MCF 10A (cell line): Measurements from ENCODE around the gene LRP1. TPM values are rescaled to one million over a fixed set of nuclear protein-coding genes. Genes with fewer than 3 reads are reported as not detected.

Experiments
- BruUV-seq: library from RNA; stranded (reverse); fragments of 400-500 nt; replicated peaks from 2 replicates; lab custom pipeline; 2021; lab: Mats Ljungman, UMichigan
- CTCF ChIA-PET: fragments of 300-600 bp; sonication (Branson Sonifier 250); formaldehyde crosslinking; extraction: SDS; loops from one replicate; lab custom pipeline; 2021; ENCODE audit warnings: antibody characterized with exemption, inconsistent platforms; lab: Yijun Ruan, JAX
- POLR2A ChIA-PET: fragments of 300-600, 350-650 bp; sonication (Branson Sonifier 250); formaldehyde crosslinking; extraction: SDS; loops from one replicate; lab custom pipeline; 2020; ENCODE audit warnings: antibody characterized with exemption, inconsistent platforms; lab: Yijun Ruan, JAX
- DNase-seq: peaks from one replicate; pipeline ENCODE4 v3.0.0-alpha.2; 2018; ENCODE audit not compliant: unreplicated experiment
- H3K27ac Mint-ChIP-seq: one replicate; pipeline ENCODE4 v1.8.0; 2022; ENCODE audit warnings: mild to moderate bottlenecking, low read depth, mixed read lengths; ENCODE audit not compliant: unreplicated experiment
- H3K27me3 Mint-ChIP-seq: one replicate; pipeline ENCODE4 v1.8.0; 2022; ENCODE audit warnings: mixed read lengths; ENCODE audit not compliant: insufficient read depth, unreplicated experiment
- H3K36me3 Mint-ChIP-seq: one replicate; pipeline ENCODE4 v1.8.0; 2022; ENCODE audit warnings: mild to moderate bottlenecking, moderate library complexity, mixed read lengths; ENCODE audit not compliant: insufficient read depth, unreplicated experiment
- H3K4me1 Mint-ChIP-seq: one replicate; pipeline ENCODE4 v1.8.0; 2022; ENCODE audit warnings: mixed read lengths; ENCODE audit not compliant: insufficient read depth, unreplicated experiment
- H3K4me3 Mint-ChIP-seq: one replicate; pipeline ENCODE4 v1.8.0; 2022; ENCODE audit warnings: mild to moderate bottlenecking, moderate library complexity, mixed read lengths; ENCODE audit not compliant: unreplicated experiment
- H3K9me3 Mint-ChIP-seq: one replicate; pipeline ENCODE4 v1.8.0; 2022; ENCODE audit warnings: mixed read lengths; ENCODE audit not compliant: unreplicated experiment
- intact Hi-C: fragments of 100-400 bp; cut with micrococcal nuclease; formaldehyde crosslinking; loops from 2 replicates; pipeline ENCODE4 v1.14.1; 2022
- total RNA-seq: library from RNA; stranded (reverse); gene quantifications from 2 replicates; pipeline ENCODE4 v1.2.3, GENCODE V29; 2022
- TF ChIP-seq, protein P1 (sequence below): fragments of 200-600 bp; IDR thresholded peaks from one replicate; pipeline ENCODE4 v1.8.0; 2022; ENCODE audit warnings: antibody characterized with exemption, mild to moderate bottlenecking; ENCODE audit not compliant: unreplicated experiment

LRP1 gene
- total RNA-seq, 1 experiment from 2014 or later = 18.9 TPM

DNA sequence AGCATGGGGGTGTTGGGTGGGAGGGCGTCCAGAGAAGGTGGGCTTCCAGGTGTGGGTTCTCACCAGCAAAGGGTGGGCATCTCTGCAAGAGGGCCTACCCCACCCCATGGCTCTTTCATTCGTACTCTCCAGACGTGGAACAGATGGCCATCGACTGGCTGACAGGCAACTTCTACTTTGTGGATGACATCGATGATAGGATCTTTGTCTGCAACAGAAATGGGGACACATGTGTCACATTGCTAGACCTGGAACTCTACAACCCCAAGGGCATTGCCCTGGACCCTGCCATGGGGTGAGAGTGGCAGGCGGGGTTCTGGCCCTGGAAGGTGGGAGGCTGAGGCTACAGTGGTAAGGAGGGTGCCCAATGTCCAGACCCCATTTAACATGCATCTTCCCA is 25.8 kb downstream of the LRP1 start:
- Mint-ChIP-seq H3K27me3 (no peaks in the 10 kb centered on the region), H3K36me3 (peaks cover 19% of the 10 kb centered on the region), H3K4me1 (peaks cover 42% of the 10 kb centered on the region), H3K9me3 (no peaks in the 10 kb centered on the region), H3K4me3 (no peak overlapping the region), H3K27ac (no peak overlapping the region)
- DNase-seq = no peak
- CTCF ChIA-PET = interaction anchor here (0.6 to 1.7 kb wide), 4 partner anchors 9 to 42 kb away, joined by 3 to 7 read pairs (median 5); no protein-coding TSS in a partner anchor
- no TSS peak for BruUV-seq
- TF ChIP-seq, protein P1, sequence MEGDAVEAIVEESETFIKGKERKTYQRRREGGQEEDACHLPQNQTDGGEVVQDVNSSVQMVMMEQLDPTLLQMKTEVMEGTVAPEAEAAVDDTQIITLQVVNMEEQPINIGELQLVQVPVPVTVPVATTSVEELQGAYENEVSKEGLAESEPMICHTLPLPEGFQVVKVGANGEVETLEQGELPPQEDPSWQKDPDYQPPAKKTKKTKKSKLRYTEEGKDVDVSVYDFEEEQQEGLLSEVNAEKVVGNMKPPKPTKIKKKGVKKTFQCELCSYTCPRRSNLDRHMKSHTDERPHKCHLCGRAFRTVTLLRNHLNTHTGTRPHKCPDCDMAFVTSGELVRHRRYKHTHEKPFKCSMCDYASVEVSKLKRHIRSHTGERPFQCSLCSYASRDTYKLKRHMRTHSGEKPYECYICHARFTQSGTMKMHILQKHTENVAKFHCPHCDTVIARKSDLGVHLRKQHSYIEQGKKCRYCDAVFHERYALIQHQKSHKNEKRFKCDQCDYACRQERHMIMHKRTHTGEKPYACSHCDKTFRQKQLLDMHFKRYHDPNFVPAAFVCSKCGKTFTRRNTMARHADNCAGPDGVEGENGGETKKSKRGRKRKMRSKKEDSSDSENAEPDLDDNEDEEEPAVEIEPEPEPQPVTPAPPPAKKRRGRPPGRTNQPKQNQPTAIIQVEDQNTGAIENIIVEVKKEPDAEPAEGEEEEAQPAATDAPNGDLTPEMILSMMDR = no peak
- POLR2A ChIA-PET = interaction anchor here (0.7 to 3.1 kb wide), 4 partner anchors 13 to 43 kb away, joined by 3 to 21 read pairs (median 10); partner anchors contain the start of gene STAT6
- intact Hi-C loops = no loop called here

DNA sequence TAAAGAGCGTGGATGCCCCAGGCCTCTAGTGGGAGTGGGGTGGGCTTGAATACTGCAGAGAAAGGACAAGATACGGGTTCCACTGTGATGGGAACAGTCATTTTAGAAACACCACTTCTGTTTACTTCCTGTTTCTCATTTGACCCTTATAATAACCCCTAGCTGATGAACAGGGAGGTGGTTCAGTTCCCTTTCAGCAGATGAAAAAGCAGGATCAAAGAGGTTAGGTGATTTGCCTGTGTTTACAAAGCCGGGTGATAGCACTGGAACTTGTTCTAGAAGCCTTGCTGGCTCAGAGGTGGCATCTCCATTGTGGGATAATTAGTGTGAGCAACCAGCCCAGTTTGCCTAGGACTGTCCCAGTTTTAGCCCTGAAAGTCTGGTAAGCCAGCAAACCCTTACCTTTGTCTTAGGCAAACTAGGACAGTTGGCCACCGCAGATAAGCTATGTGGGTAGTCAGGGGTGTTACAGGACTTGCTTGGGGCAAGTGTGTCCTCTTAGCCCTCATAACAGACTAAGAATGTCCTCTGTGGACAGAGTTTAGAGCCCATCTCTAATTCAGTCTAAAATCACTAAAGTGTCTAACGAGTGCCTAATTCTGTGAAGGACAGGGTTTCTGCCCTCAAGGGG is 26.6 kb downstream of the LRP1 start:
- intact Hi-C loops = no loop called here
- peaks cover 13% of the 10 kb centered on the region for H3K36me3 Mint-ChIP-seq
- no peak for DNase-seq
- no peak overlapping the region for H3K4me3 Mint-ChIP-seq
- TF ChIP-seq, protein P1 = no peak
- H3K4me1 Mint-ChIP-seq = peaks cover 34% of the 10 kb centered on the region
- no peaks in the 10 kb centered on the region for H3K9me3 Mint-ChIP-seq
- POLR2A ChIA-PET = interaction anchor here (0.6 to 1.4 kb wide), 2 partner anchors 27 to 44 kb away, joined by 3 read pairs; partner anchors contain the start of genes LRP1 and STAT6
- CTCF ChIA-PET = interaction anchor here (0.7 to 1.7 kb wide), 3 partner anchors 21 to 79 kb away, joined by 3 to 7 read pairs (median 4); no protein-coding TSS in a partner anchor
- no TSS peak for BruUV-seq
- H3K27ac Mint-ChIP-seq = no peak overlapping the region
- H3K27me3 Mint-ChIP-seq = no peaks in the 10 kb centered on the region

DNA sequence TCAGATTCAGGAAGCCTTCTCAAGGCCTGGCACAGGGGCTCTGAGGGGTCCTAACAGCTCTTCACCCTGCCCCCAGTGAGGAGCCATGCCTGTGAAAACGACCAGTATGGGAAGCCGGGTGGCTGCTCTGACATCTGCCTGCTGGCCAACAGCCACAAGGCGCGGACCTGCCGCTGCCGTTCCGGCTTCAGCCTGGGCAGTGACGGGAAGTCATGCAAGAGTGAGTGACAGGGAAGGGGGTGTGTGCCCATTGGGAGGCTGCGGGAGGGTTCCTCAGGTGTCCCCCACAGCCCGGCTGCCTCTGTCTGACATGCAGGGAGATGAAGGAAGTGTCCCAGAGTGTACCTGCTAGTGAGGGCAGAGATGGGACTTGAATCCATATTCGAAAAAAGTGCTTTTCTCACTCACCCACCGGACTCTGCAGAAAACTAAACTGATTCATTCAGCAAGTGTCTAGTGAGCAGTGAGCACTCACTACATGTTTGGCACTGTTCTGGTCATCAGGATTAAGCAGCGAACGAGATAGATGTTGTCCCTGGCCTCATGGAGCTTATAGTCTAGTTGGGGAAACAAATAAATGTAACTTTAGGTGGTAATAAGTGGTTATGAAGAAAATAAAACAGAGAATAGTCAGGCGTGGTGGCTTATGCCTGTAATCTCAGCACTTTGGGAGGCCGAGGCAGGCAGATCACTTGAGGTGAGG is 28.6 kb downstream of the LRP1 start:
- TF ChIP-seq, protein P1 = no peak
- BruUV-seq = no TSS peak

More for the DNA sequence above, 28.6 kb downstream of the LRP1 start:
- no peak for DNase-seq
- Mint-ChIP-seq H3K36me3 (peaks cover 12% of the 10 kb centered on the region), H3K27me3 (no peaks in the 10 kb centered on the region), H3K27ac (no peak overlapping the region), H3K9me3 (no peaks in the 10 kb centered on the region), H3K4me1 (peaks cover 19% of the 10 kb centered on the region), H3K4me3 (no peak overlapping the region)
- POLR2A ChIA-PET = interaction anchor here (0.6 kb wide), 1 partner anchor 14 kb away, joined by 3 read pairs; no protein-coding TSS in a partner anchor
- intact Hi-C loops = no loop called here
- CTCF ChIA-PET = interaction anchor here (0.9 kb wide), 2 partner anchors 27 to 97 kb away, joined by 3 read pairs; no protein-coding TSS in a partner anchor
